Stimulated activated CD4-positive, alpha-beta T cell treated with anti-CD3 and anti-CD28 coated beads, Interleukin-2, amount 100 ng/mL, for 24 hours (primary cell): Measurements from ENCODE around the gene KANK2.
"Not testable (repeated sequence)": the region's sequence is repeated elsewhere in the genome, so short reads cannot be mapped to it uniquely, and the experiment has no call there.

Experiments used
- DNase-seq, 2 donors: peaks; one replicate each; pipeline ENCODE4 v3.0.0-alpha.2; 2020

The KANK2 gene

GRCh38 chr19:11137542-11138384, 59.6 kb downstream of the KANK2 start:
- peak; percentile 62 to 67 for DNase-seq

DNA sequence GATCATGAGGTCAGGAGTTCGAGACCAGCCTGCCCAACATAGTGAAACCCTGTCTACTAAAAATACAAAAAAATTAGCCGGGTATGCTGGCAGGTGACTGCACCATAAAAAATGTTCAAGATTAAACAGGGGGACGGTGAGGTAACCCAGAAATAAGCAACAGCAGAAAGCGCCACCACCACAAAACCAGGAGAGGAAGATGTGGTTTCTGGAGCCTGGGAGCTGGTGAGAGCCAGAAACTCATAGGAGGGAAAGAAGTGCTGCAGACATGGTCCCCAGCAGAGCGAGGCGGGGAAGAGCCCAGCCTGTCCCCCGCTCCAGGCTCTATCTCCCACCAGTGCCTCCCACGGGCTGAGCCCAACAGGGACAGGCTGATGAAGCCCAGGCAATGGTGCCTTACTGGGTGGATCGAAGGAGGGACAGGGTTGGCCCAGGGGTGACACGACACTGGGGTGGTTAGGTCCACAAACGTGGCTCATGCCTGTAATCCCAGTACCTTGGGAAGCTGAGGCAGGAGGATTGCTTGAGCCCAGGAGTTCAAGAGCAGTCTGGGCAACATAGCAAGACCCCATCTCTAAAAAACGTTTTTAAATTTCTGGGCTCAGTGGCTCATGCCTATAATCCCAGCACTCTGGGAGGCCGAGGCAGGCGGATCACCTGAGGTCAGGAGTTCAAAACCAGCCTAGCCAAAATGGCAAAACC, 60.8 kb downstream of the KANK2 start:
- DNase-seq: no peak

- no peak for DNase-seq
These were observed 65.9 kb downstream of the KANK2 start for GRCh38 chr19:11131471-11131870.

DNA sequence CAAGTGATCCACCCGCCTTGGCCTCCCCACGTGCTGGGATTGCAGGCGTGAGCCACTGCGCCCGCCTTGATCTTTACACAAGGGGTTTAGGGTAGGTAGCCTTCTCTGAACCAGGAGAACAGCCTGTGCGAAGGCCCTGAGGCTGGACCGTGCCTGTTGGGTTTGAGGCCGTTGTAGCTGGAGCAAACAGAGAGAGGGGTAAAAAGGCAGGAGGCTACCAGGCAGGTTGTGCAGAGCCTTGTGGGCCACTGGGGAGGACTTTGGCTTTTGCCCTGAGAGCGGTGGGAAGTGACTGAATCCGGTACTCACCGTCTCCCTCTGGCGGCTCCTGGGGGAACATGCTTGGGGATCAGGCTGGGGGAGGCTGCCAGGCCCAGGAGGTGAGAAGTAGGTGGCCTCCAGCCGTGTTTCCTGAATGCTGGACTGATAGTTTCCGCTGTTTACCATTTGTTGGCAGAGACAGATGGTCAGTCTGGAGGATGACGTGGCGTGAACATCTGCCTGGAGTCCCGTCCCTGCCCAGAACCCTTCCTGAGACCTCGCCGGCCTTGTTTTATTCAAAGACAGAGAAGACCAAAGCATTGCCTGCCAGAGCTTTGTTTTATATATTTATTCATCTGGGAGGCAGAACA, 66.4 kb downstream of the KANK2 start:
- peak; percentile 79 for DNase-seq

GRCh38 chr19:11127905-11128304, 69.4 kb downstream of the KANK2 start:
- no peak for DNase-seq

- DNase-seq: peak; percentile 84 to 86
These were observed 71.2 kb downstream of the KANK2 start for GRCh38 chr19:11125994-11126685.

DNA sequence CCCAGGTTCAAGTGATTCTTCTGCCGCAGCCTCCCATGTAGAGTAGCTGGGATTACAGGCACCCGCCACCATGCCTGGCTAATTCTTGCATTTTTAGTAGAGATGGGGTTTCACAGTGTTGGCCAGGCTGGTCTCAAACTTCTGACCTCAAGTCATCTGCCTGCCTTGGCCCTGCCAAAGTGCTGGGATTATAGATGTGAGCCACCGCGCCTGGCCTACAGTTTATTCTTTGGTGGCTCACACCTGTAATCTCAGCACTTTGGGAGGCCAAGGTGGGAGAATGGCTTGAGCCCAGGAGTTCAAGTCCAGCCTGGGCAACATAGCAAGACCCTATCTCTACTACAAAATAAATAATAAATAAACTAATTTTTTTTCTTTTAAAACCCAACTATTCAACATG, 73.2 kb downstream of the KANK2 start:
- not testable (repeated sequence) for DNase-seq

DNA sequence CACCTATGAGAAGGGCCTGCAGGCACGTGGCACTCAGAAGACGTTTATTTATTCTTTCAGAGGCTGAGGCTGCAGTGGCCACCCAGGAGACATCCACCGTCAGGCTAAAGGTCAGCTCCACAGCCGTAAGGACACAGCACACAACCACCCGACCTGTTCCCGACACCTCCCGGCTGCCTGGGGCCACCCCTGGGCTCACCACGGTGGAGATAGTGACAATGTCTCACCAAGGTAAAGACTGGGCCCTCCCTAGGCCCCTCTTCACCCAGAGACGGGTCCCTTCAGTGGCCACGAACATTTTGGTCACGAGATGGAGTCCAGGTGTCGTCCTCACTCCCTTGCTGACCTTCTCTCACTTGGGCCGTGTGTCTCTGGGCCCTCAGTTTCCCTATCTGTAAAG, 74.2 kb downstream of the KANK2 start:
- no peak for DNase-seq

- not testable (repeated sequence) for DNase-seq
These were observed 75.4 kb downstream of the KANK2 start for GRCh38 chr19:11121963-11122362.

DNA sequence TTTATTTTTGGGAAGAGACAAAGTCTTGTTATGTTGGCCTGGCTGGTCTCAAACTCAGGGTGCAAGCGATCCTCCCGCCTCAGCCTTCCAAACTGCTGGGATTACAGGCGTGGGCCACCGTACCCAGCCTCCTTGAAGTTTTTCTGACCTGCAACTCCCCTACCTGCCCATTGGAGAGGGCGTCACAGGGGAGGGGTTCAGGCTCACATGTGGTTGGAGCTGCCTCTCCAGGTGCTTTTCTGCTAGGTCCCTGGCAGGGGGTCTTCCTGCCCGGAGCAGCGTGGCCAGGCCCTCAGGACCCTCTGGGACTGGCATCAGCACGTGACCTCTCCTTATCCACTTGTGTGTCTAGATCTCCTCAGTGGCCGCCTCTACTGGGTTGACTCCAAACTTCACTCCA, 80.8 kb downstream of the KANK2 start:
- no peak for DNase-seq

DNA sequence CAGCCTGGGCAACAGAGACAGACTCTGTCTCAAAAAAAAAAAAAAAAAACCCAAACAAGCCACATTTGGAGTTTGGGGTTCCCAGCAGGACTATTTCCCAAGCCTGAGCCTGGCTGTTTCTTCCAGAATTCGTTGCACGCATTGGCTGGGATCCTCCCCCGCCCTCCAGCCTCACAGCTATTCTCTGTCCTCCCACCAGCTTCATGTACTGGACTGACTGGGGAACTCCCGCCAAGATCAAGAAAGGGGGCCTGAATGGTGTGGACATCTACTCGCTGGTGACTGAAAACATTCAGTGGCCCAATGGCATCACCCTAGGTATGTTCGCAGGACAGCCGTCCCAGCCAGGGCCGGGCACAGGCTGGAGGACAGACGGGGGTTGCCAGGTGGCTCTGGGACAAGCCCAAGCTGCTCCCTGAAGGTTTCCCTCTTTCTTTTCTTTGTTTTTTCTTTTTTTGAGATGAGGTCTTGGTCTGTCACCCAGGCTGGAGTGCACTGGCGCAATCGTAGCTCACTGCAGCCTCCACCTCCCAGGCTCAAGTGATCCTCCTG, 81.4 kb downstream of the KANK2 start:
- no peak for DNase-seq

DNA sequence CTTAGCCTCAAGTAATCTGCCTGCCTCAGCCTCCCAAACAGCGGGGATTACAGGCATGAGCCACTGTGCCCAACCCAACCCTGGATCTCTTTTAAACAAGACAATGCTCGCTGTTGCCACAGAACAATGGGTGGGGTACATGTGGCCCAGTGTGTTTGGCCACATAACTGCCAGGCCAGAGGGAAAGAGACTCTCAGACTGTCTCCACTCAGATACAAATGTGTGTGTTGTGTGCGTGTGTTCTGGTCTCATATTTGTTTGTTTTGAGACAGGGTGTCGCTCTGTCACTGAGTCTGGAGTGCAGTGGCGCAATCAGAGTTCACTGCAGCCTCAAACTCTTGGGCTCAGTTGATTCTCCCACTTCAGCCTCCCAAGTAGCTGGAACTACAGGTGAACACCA, 82.3 kb downstream of the KANK2 start:
- no peak for DNase-seq
